ENCODE data around the gene GGT1. TPM values are rescaled to one million over a fixed set of nuclear protein-coding genes. Genes with fewer than 3 reads are reported as not detected.

Gene GGT1
- total and polyA plus RNA-seq, 2 donors from 2014 or later, result 153 to 169 TPM

- H3K4me1 ChIP-seq (ENCODE audit: control insufficient read depth in 2 of 3, insufficient read depth in 2 of 3, low read depth in 1 of 3, low read length in 3 of 3), result peaks cover 0 to 27% (median 19%) of the 10 kb centered on the region in 3 donors
These were observed 38.5 kb upstream of the GGT1 start for GRCh38 chr22:24564376-24565058.

GRCh38 chr22:24565077-24565476 lies 37.9 kb upstream of the GGT1 start:
- H3K27me3 ChIP-seq (ENCODE audit: control insufficient read depth, insufficient read depth, low read length), result no peaks in the 10 kb centered on the region
- H3K4me1 ChIP-seq (ENCODE audit: control insufficient read depth in 2 of 3, insufficient read depth in 2 of 3, low read depth in 1 of 3, low read length in 3 of 3), result peaks cover 0 to 27% (median 19%) of the 10 kb centered on the region in 3 donors
- no peak overlapping the region for H3K27ac ChIP-seq (ENCODE audit: low read depth in 2 of 2, low read length in 2 of 2)
- intact Hi-C loops (cut with DNase I), result no loop called here
- H3K9me3 ChIP-seq (ENCODE audit: control insufficient read depth in 2 of 3, insufficient read depth in 1 of 3, low read length in 3 of 3), result no peaks in the 10 kb centered on the region
- FAIRE-seq (no peak), DNase-seq (no peak)
- TF ChIP-seq CTCF (IDR thresholded peaks at IDR 0.05; ENCODE audit: borderline replicate concordance, extremely low read depth, insufficient read depth), result no peak
- no peak overlapping the region for H3K4me3 ChIP-seq (ENCODE audit: low read length in 3 of 3)
- H3K36me3 ChIP-seq (ENCODE audit: control insufficient read depth in 2 of 3, insufficient read depth in 3 of 3, low read length in 3 of 3), result peaks cover 9 to 17% (median 13%) of the 10 kb centered on the region in 3 donors
- H3K9ac ChIP-seq (ENCODE audit: low read length in 3 of 3), result no peak overlapping the region

More at GRCh38 chr22:24564376-24565058, 38.5 kb upstream of the GGT1 start:
- TF ChIP-seq CTCF (IDR thresholded peaks at IDR 0.05; ENCODE audit: borderline replicate concordance, extremely low read depth, insufficient read depth), result no peak
- FAIRE-seq (no peak), DNase-seq (no peak)
- H3K36me3 ChIP-seq (ENCODE audit: control insufficient read depth in 2 of 3, insufficient read depth in 3 of 3, low read length in 3 of 3), result peaks cover 9 to 13% (median 13%) of the 10 kb centered on the region in 3 donors
- intact Hi-C loops (cut with DNase I), result no loop called here
- H3K9ac ChIP-seq (ENCODE audit: low read length in 3 of 3), result no peak overlapping the region
- no peak overlapping the region for H3K4me3 ChIP-seq (ENCODE audit: low read length in 3 of 3)
- peak overlapping the region in 1 of 2 donors; percentile 1 for H3K27ac ChIP-seq (ENCODE audit: low read depth in 2 of 2, low read length in 2 of 2)
- H3K27me3 ChIP-seq (ENCODE audit: control insufficient read depth, insufficient read depth, low read length), result no peaks in the 10 kb centered on the region
- no peaks in the 10 kb centered on the region for H3K9me3 ChIP-seq (ENCODE audit: control insufficient read depth in 2 of 3, insufficient read depth in 1 of 3, low read length in 3 of 3)

- no peak overlapping the region for H3K4me3 ChIP-seq (ENCODE audit: low read length in 3 of 3)
- no peak overlapping the region for H3K9ac ChIP-seq (ENCODE audit: low read length in 3 of 3)
- intact Hi-C loops (cut with DNase I), result no loop called here
- no peak for TF ChIP-seq CTCF (IDR thresholded peaks at IDR 0.05; ENCODE audit: borderline replicate concordance, extremely low read depth, insufficient read depth)
- H3K9me3 ChIP-seq (ENCODE audit: control insufficient read depth in 2 of 3, insufficient read depth in 1 of 3, low read length in 3 of 3), result no peaks in the 10 kb centered on the region
- H3K27ac ChIP-seq (ENCODE audit: low read depth in 2 of 2, low read length in 2 of 2), result no peak overlapping the region
- no peaks in the 10 kb centered on the region for H3K27me3 ChIP-seq (ENCODE audit: control insufficient read depth, insufficient read depth, low read length)
- peaks cover 0 to 22% (median 19%) of the 10 kb centered on the region in 3 donors for H3K4me1 ChIP-seq (ENCODE audit: control insufficient read depth in 2 of 3, insufficient read depth in 2 of 3, low read depth in 1 of 3, low read length in 3 of 3)
- FAIRE-seq (no peak), DNase-seq (no peak)
- H3K36me3 ChIP-seq (ENCODE audit: control insufficient read depth in 2 of 3, insufficient read depth in 3 of 3, low read length in 3 of 3), result peaks cover 9 to 28% (median 15%) of the 10 kb centered on the region in 3 donors
These were observed 36.0 kb upstream of the GGT1 start for GRCh38 chr22:24566899-24567511.
